Progenitor cell of endocrine pancreas (in vitro differentiated cells): Measurements from ENCODE around the gene YBX1. TPM values are rescaled to one million over a fixed set of nuclear protein-coding genes. Genes with fewer than 3 reads are reported as not detected.

Experiments used
- DNase-seq: peaks from one replicate; pipeline ENCODE4 v3.0.0; 2021; ENCODE audit warnings: low spot score; ENCODE audit not compliant: unreplicated experiment
- H3K27ac Mint-ChIP-seq: 2 replicates; pipeline ENCODE4 v1.8.0; 2021; ENCODE audit warnings: mild to moderate bottlenecking, moderate library complexity, mixed read lengths
- H3K27me3 Mint-ChIP-seq: 2 replicates; pipeline ENCODE4 v1.8.0; 2021; ENCODE audit warnings: mixed read lengths
- H3K36me3 Mint-ChIP-seq: 2 replicates; pipeline ENCODE4 v1.8.0; 2022; ENCODE audit warnings: mixed read lengths; ENCODE audit not compliant: insufficient read depth
- H3K4me1 Mint-ChIP-seq: 2 replicates; pipeline ENCODE4 v1.8.0; 2021; ENCODE audit warnings: low read depth, mixed read lengths
- H3K4me3 Mint-ChIP-seq: 2 replicates; pipeline ENCODE4 v1.8.0; 2021; ENCODE audit warnings: low read depth, mild to moderate bottlenecking, moderate library complexity, mixed read lengths
- H3K9me3 Mint-ChIP-seq: 2 replicates; pipeline ENCODE4 v1.8.0; 2021; ENCODE audit warnings: low read depth, mixed read lengths
- CTCF ChIP-seq: fragments of 200-600 bp; sonication (generic); IDR thresholded peaks from one replicate; pipeline ENCODE4 v1.5.0; 2021; ENCODE audit warnings: antibody characterized with exemption, mild to moderate bottlenecking; ENCODE audit not compliant: unreplicated experiment
- total RNA-seq: library from RNA; stranded (reverse); gene quantifications from 2 replicates; pipeline ENCODE4 v1.2.1, GENCODE V29; 2021

The YBX1 gene
- total RNA-seq, 1 donor from 2014 or later = 588 TPM

GRCh38 chr1:42745851-42746250 is 63.6 kb downstream of the YBX1 start:
- TF ChIP-seq CTCF = no peak
- no peak overlapping the region for H3K27ac Mint-ChIP-seq
- H3K4me1 Mint-ChIP-seq = peaks cover 1% of the 10 kb centered on the region
- peaks cover 5% of the 10 kb centered on the region for H3K9me3 Mint-ChIP-seq
- H3K27me3 Mint-ChIP-seq = no peaks in the 10 kb centered on the region
- H3K4me3 Mint-ChIP-seq = no peak overlapping the region
- DNase-seq = no peak
- peaks cover 16% of the 10 kb centered on the region for H3K36me3 Mint-ChIP-seq

GRCh38 chr1:42746436-42747105 is 64.4 kb downstream of the YBX1 start:
- Mint-ChIP-seq H3K36me3 (peaks cover 17% of the 10 kb centered on the region), H3K27ac (no peak overlapping the region), H3K27me3 (no peaks in the 10 kb centered on the region), H3K9me3 (peaks cover 6% of the 10 kb centered on the region), H3K4me3 (no peak overlapping the region), H3K4me1 (no peaks in the 10 kb centered on the region)
- TF ChIP-seq CTCF = no peak
- no peak for DNase-seq

GRCh38 chr1:42747125-42747524 is 64.9 kb downstream of the YBX1 start:
- Mint-ChIP-seq H3K36me3 (peaks cover 22% of the 10 kb centered on the region), H3K27ac (no peak overlapping the region), H3K4me1 (no peaks in the 10 kb centered on the region), H3K27me3 (no peaks in the 10 kb centered on the region), H3K4me3 (no peak overlapping the region), H3K9me3 (peaks cover 12% of the 10 kb centered on the region)
- DNase-seq = peak; percentile 63
- TF ChIP-seq CTCF = peak; percentile 75

- Mint-ChIP-seq H3K36me3 (peaks cover 31% of the 10 kb centered on the region), H3K4me1 (no peaks in the 10 kb centered on the region), H3K9me3 (peaks cover 16% of the 10 kb centered on the region), H3K27me3 (no peaks in the 10 kb centered on the region), H3K27ac (no peak overlapping the region), H3K4me3 (no peak overlapping the region)
- no peak for TF ChIP-seq CTCF
- DNase-seq = no peak
Measured at GRCh38 chr1:42748021-42748420, 65.8 kb downstream of the YBX1 start.

DNA sequence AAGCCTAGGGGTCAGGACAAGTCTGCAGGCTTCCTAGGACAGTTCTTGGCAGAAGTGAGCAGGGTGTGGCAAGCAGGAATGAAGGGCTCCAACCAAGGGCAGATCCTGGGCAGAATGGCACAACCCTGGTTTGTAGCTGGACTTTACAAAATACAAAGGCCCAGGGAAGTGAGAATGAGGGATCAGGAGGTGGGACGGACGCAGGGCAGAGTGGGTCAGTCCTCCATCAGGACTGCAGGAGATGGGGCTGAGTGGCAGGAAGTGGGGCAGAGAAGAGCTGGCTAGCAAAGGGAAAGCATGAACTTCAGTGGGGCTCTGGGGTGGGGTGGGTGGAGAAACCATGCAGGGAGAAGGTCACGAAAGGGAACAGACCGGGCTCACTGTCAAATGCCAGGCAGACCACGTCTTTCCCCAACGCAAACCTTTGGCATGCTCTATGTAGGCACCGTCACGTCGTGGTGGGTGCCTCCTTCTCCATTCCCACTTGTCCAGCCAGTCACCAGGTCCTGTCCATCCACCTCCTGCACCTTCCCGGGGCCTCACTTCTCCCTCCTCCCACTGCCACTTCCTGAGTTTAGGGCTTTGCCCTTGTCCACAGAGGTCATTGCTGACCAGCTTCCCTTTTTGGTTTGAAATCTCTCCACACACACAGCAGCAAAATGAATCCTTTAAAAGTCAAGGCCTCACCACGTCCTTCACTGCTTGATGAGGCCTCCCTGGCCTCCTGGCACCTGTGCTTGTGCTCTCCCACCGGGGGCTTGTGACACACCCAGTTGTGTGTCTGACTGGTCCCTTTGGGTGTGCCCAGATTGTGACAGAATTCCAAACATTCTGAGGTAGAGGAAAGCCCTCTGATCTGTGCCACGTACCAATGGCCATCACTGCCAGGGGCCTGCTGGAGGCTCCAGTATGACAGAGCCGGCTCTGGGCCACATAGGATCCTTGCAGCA is 66.5 kb downstream of the YBX1 start:
- Mint-ChIP-seq H3K4me1 (no peaks in the 10 kb centered on the region), H3K36me3 (peaks cover 37% of the 10 kb centered on the region), H3K9me3 (peaks cover 16% of the 10 kb centered on the region), H3K27ac (peak overlapping the region; percentile 9), H3K27me3 (no peaks in the 10 kb centered on the region), H3K4me3 (no peak overlapping the region)
- DNase-seq = no peak
- no peak for TF ChIP-seq CTCF
